ENCODE results near the gene POU4F2. TPM values are rescaled to one million over a fixed set of nuclear protein-coding genes. Genes with fewer than 3 reads are reported as not detected.

Gene POU4F2, protein sequence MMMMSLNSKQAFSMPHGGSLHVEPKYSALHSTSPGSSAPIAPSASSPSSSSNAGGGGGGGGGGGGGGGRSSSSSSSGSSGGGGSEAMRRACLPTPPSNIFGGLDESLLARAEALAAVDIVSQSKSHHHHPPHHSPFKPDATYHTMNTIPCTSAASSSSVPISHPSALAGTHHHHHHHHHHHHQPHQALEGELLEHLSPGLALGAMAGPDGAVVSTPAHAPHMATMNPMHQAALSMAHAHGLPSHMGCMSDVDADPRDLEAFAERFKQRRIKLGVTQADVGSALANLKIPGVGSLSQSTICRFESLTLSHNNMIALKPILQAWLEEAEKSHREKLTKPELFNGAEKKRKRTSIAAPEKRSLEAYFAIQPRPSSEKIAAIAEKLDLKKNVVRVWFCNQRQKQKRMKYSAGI
- not detected in 2 replicates for total RNA-seq (ENCODE audit: low replicate concordance)

DNA sequence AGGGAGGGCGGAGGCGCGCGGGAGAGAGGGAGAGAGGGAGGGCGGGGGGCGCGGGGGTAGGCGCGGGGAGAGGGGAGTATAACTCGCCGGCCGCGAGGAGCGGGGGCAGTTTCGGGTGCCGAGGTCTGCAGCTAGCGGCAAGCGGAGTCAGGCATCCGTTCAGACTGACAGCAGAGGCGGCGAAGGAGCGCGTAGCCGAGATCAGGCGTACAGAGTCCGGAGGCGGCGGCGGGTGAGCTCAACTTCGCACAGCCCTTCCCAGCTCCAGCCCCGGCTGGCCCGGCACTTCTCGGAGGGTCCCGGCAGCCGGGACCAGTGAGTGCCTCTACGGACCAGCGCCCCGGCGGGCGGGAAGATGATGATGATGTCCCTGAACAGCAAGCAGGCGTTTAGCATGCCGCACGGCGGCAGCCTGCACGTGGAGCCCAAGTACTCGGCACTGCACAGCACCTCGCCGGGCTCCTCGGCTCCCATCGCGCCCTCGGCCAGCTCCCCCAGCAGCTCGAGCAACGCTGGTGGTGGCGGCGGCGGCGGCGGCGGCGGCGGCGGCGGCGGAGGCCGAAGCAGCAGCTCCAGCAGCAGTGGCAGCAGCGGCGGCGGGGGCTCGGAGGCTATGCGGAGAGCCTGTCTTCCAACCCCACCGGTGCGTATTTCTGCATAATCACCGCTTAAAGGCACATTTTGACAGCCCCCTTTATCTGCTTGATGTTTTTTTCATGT is at the start of gene POU4F2:
Gene POU4F2 (plus strand): TSS at position 108 of the 720 bp plus-strand sequence. CDS start 248 bp downstream, at position 356.

Other genes with a start within 250 kb of the POU4F2 start
- gene SLC10A7, start 117.0 kb upstream of the POU4F2 start, total RNA-seq (ENCODE audit: low replicate concordance): 3.5 and 8.5 TPM in 2 replicates

Measured in smooth muscle cell of the coronary artery (primary cell).